NCI-H187 (cell line): ENCODE measurements around the gene TEX35.
A peak's percentile ranks its signal among the peaks of the same experiment; 100 is the strongest.
"Not testable (repeated sequence)": the region's sequence is repeated elsewhere in the genome, so short reads cannot be mapped to it uniquely, and the experiment has no call there.

Experiments used
- DNase-seq, 2 experiments: peaks; one replicate each; lab custom pipeline; 2025; lab: John Stamatoyannopoulos, UW

TEX35 gene

DNA sequence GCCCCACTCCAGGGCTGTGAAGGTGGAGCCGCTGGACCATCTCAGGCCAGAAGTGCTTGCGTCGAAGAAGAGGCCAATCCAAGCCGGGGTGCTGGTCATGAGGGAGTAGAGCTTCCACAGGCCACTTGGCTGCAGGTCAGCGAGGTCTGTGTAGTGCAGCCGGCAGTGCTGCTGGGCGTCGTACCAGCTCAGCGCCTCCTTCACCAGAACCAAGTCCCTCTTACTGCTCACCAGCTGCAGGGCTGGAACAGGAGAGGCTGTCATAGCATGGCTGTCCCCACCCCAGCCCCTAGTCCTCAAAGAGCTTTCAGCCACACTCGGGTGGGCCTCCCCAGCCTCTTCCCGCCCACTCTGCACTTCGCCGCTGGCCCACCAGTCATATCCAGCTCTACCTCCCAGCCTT lies 18.3 kb upstream of the TEX35 start:
- no peak for DNase-seq

DNA sequence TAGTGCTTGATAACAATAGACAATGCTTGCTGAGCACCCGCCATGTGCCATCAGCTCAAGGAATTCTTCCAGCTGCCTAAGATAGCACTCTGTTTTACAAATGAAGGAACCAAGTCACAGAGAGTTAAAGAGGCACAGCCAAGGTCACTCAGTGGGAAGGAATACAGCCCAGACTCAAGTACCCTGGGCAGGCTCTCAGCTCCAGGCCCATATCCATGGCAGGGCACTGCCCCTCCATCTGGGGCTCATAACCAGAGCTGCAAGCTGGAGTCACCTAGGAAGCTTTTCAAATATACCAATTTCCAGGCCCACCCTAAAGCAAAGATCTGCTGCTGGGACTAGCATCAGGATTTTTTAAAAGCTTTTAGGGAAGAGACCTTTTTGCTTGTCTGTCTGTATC lies 17.8 kb upstream of the TEX35 start:
- DNase-seq, result no peak

DNA sequence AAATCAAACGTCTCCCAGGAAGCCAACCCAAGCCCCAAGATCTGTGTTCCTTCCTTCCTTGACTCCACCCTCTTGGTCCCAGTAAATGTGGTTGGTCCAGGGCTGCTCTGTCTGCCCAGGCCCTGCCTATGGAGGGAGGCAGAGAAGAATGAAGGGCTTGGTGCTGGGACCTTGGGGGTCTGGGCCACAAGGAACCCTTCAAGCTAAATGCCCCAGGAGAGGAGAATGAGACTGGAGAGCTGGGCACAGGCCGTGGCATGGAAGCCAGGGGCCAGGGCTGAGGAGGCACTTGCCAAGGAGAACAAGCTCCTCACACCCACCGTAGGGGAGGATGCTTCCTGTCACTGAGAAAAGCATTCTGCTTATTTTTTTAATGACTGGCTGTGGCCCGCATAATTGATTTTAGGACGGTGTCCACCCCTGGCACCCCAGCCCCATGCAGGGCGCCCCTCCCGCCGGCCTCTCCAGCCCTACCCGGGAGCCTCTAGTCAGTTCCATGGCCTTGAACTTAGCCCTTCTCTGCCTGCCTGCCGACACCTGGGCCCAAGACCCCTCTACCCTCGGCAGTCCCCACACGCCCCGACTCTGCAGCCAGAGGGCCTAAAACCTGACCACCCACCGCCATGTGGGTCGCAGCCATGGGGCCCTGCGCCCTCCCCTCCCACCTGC lies 17.0 kb upstream of the TEX35 start:
- DNase-seq, result no peak

GRCh38 chr1:178496410-178497135 lies 16.3 kb upstream of the TEX35 start, which contains the start of gene CLEC20A:
Gene CLEC20A (minus strand): TSS chr1:178496964. CDS start chr1:178496939, 25 bp downstream.
- no peak for DNase-seq

GRCh38 chr1:178497903-178498478 lies 14.9 kb upstream of the TEX35 start:
- DNase-seq, result no peak

DNA sequence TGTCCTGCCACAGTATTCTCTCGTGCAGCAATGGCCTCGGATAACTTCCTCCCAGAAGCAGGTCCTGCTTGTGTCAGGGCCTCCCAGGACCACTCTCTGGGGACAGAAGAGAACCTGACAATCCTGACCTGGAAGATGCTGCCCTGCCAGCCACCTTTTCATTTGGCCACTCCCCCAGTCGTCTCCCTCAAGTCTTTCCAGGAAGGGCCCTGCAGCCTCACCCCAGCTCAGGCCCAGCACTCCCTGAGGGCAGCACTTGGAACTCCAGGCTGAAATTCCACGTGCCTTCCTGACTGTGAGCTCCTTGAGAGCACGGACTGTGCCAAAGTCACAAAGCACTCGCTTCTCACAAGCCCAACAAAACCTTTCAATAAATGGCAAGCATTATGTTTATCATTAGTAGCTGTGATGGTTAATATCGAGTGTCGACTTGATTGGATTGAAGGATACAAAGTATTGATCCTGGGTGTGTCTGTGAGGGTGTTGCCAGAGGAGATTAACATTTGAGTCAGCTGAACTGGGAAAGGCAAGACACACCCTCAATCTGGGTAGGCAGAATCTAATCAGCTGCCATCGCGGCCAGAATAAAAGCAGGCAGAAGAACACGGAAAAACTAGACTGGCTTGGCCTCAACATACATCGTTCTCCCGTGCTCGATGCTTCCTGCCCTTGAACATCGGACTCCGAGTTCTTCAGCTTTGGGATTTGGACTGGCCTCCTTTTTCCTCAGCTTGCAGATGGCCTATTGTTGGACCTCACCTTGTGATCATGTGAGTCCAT lies 13.8 kb upstream of the TEX35 start:
- DNase-seq, result no peak

GRCh38 chr1:178500091-178500770 lies 12.7 kb upstream of the TEX35 start:
- no peak for DNase-seq

DNA sequence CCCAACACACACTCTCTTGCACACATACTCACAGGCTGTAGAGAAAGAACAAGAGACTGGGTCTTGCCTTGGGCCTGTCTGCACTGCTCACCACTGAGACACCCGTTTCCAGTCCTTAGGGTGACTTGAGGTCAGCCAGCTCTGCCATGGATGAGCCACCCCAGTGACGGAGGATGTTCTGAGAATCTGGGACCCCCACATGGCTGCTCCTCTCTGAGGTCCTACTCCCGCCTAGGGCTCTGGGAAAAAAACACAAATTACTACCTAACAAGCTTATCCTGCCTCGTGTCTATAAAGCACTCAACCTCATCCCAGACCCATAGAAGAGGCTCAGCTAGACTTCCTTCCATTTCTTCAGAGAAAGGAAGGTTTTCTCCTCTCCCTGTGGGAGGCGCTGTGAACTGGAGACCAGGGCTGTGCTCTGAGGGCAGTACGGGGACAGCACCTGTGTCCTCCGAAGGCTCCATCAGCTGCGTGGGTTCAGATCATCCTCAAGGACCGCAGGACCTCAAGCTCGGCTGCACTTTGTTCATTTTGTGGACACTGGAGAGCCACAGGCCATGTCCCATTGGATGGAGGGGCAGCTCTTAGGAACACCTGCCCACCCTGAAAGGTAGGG lies 11.9 kb upstream of the TEX35 start:
- no peak for DNase-seq

DNA sequence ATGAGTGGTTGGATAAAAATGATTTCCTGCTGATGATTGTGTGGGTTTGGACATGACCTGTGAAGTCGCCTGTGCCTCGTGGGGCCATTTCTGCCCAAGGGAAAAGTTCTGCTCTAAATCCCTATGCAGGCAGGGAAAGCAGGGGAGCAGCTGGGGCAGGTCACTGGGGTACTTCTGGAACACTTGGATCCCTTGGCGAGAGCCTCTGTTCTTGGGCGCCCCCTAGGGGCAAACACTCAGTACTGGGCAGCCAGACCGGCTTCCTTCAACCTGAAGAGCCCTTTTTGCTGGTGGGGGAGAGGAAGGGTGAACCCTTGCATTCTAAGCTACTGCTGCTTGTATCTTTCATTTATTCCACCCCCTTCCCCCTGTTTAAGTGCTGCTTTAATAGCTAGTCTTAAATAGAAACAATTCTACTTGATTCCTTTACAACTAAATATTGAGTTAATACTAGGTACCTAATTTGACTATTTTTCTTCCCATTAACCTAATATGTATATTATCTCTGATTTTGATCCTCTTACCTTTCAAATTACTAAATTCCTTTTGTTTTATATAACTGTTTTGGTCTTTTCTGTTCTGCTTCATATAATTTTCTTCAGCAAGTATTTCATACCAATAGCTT lies 11.1 kb upstream of the TEX35 start:
- peak; percentile 82 to 84 for DNase-seq

- DNase-seq, result no peak
Observed at GRCh38 chr1:178502330-178502714, 10.6 kb upstream of the TEX35 start.

DNA sequence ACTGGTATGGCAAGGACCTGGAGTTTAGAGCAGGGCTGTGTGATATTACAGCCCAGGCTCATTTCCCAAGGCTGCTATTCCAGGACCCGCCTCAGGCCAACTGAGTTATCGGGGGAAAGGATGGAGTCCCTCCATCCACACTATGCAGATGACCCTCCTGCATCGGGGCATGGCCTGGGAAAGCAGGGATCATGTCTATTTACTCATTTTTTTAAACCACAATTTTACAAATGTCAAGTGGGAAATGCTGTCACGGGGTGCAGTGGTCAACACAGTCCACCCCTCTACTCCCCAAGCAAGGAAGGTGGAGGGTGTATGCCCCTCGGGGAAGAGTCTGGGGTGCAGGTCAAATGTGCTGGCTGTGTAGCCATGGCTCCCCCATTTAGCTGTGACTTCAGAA lies 10.1 kb upstream of the TEX35 start:
- no peak for DNase-seq

DNA sequence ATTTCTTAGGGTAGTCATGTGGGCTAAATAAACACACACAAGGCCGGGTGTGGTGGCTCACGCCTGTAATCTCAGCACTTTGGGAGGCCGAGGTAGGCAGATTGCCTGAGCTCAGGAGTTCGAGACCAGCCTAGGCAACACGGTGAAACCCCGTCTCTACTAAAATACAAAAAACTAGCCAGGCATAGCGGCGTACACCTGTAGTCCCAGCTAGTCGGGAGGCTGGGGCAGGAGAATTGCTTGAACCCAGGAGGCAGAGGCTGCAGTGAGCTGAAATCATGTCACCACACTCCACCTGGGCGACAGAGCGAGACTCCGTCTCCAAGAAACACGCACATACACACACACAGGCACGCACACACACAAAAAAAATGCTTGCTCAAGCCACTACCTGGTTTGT lies 9.6 kb upstream of the TEX35 start:
- DNase-seq, result not testable (repeated sequence)

- peak in 1 of 2 experiments; percentile 65 for DNase-seq
Observed at GRCh38 chr1:178503849-178504248, 9.1 kb upstream of the TEX35 start.

DNA sequence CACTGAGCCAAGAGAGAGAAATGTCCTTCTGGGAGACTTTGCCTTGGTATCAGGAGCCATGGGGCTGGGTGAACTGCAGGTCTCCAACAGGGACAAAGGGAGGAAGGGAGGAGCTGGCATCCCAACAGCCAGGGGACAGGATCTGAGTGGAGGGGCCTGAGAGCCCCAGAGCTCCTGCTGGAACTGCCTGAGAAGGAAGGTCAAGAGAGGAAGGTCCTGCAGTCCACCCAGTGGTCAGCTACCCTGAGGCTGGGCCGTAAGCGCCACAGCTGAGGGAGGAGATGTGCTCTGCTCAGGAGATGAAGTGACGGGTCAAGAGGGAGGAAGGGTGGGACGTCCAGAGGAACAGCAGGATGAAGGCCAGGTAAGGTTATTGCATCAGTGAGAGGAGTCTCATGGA lies 8.6 kb upstream of the TEX35 start:
- no peak for DNase-seq

DNA sequence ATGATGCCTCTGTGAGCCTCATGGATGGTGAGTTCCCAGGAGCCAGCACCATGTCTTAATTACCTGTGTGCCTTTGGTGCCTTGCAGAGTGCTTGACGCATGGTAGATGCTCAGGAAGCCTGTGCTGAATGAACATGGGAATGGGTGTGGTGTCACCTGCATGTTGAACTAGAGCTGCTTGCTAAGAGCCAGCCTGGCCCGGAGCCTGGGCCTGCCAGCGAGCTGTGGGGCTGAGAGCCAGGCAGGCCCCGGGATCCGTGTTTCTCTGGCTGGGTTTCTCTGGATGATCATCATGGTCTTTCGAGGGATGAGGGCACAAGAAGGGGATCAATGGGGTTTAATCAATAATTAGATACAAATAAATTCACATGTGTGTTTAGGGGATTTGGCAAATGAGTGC lies 6.7 kb upstream of the TEX35 start:
- no peak for DNase-seq

GRCh38 chr1:178506669-178507068 lies 6.2 kb upstream of the TEX35 start:
- DNase-seq, result no peak

DNA sequence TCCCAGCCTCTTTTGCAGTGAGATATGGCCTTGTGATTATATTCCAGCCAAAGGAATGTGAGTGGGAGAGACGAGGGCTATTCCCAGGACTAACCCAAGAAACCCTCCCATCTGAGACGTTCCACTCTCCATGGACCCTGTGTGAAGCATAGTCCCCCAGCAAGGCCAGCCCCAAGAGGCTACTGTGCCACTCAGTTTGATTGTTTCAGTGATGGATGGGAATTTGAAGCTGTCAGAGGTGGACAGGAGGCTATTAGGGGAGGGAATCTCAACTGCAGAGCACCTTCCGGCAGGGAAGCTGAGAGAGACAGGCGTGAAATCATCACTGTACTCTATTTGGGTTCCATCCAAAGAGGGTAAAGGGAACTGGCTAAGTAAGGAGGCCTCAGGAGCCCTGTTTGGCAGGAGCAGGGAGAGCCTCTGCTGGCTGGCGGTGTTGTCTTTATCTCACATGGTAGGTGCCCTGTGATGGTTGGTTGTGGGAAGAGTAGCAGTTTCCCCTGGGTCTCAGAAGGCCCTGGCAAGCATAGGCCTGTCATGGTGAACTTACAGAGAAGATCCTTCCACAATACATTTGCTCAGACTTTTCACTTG lies 3.4 kb upstream of the TEX35 start:
- DNase-seq, result no peak

GRCh38 chr1:178510155-178510554 lies 2.8 kb upstream of the TEX35 start:
- DNase-seq, result no peak

DNA sequence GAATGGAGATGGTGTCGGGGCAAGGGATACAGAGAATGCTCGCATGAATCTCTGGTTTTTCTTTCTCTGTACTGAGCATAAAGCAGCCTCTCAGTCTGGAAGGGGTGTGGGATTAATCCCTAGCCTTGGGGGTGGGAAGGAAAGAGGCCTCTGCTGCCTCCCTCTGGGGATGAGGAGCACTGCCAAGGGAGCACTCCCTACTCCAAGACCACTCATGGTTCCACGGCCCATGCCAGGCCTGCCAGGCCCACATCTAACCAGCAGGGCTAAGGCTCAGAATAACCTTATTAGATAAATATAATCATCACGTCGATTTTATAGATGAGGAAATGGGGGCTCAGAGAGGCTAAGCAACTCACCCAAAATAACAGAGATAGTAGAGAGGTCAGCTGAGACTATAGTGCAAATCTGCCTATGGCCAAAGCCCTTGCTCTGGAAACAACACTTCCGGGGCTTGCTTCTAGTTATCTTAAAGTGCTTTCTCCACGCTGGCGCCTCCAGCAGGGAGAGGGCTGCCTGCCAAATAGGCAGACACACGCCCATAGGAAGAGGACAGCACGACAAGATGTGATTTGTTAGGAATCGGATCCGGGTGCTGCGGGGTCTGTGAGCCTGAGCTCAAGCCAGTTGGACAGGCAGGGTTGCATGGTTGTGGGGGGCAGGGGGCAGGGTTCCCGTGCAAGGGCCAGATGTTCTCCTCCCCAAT lies 522 bp downstream of the TEX35 start:
- peak in 1 of 2 experiments; percentile 31 for DNase-seq

GRCh38 chr1:178516110-178516509 lies 3.2 kb downstream of the TEX35 start:
- DNase-seq, result no peak
